Uterus (tissue), 2 donors: Measurements from ENCODE around the gene INMT.

Experiments used
- POLR2A ChIP-seq, 2 donors: fragments of 450-650 bp; IDR thresholded peaks; one replicate each; pipeline ENCODE4 v1.6.1; 2016; ENCODE audit warnings: antibody characterized with exemption in 2 of 2, mild to moderate bottlenecking in 1 of 2, moderate library complexity in 1 of 2
- TF ChIP-seq, protein P1 (sequence below), 4 experiments: fragments of 200-600 bp in 2 of 4; fragments of 450-650 bp in 2 of 4; sonication (generic) in 2 of 4; IDR thresholded peaks; one replicate each; pipeline ENCODE4 v1.5.1; 2016 to 2019; ENCODE audit warnings: antibody characterized with exemption in 4 of 4, mild to moderate bottlenecking in 2 of 4, moderate library complexity in 1 of 4

DNA sequence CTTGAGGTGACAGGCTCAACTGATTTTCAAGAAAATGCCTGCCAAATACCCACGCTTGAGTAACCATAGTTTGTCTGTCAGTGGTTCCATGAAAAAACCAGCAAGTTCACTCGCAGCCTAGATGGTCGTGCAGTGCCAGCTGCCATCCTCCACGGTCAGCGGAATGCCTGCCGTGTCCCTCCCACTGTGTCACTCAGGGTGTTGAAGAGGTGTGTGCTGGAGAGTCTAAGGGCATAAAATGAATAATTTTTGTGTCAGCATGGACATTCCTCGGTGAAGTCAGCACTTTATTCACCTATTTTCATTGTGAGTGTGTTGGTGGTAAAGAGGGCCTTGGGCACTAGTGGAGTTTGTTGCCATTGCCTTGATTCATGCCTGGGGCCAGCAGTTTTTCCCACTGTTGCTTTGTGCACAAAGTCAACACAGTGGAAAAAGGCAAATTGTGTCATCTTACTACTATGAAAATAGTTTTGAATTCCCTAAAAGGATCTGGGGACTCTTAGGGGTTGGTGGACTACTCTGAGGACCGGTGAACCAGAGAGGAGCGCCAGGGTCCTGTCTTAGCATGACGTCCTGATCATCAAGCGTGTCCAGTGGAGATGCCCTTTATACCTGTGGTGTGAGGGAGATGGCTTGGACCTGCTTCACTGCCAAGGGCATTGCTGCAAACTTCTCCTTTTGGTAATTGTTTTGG lies 36.9 kb downstream of the INMT start:
- TF ChIP-seq, protein P1, sequence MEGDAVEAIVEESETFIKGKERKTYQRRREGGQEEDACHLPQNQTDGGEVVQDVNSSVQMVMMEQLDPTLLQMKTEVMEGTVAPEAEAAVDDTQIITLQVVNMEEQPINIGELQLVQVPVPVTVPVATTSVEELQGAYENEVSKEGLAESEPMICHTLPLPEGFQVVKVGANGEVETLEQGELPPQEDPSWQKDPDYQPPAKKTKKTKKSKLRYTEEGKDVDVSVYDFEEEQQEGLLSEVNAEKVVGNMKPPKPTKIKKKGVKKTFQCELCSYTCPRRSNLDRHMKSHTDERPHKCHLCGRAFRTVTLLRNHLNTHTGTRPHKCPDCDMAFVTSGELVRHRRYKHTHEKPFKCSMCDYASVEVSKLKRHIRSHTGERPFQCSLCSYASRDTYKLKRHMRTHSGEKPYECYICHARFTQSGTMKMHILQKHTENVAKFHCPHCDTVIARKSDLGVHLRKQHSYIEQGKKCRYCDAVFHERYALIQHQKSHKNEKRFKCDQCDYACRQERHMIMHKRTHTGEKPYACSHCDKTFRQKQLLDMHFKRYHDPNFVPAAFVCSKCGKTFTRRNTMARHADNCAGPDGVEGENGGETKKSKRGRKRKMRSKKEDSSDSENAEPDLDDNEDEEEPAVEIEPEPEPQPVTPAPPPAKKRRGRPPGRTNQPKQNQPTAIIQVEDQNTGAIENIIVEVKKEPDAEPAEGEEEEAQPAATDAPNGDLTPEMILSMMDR (IDR thresholded peaks at IDR 0.05): no peak
- no peak for TF ChIP-seq POLR2A (IDR thresholded peaks at IDR 0.05)
